Measurements from ENCODE around the gene RBFOX2.

- TF ChIP-seq CTCF (IDR thresholded peaks at IDR 0.05) (no peak), ZFX (IDR thresholded peaks at IDR 0.05; ENCODE audit: borderline replicate concordance) (no peak)
Observed at GRCh38 chr22:35903571-35904335, 124.9 kb downstream of the RBFOX2 start.
